WTC11 (cell line): ENCODE results near the gene CLEC2L. TPM values are rescaled to one million over a fixed set of nuclear protein-coding genes. Genes with fewer than 3 reads are reported as not detected.

Experiments
- ATAC-seq: fragments of 200-7000 bp; cut with Tn5 transposase; 2 replicates; pipeline ENCODE4 v1.10.0; 2021; ENCODE audit warnings: mild to moderate bottlenecking, moderate library complexity
- CTCF ChIA-PET: fragments of 300-600 bp; sonication (Branson Sonifier 250); formaldehyde crosslinking; loops from one replicate; lab custom pipeline; 2021; ENCODE audit warnings: antibody characterized with exemption; lab: Charles Lee
- POLR2A ChIA-PET: fragments of 350-600 bp; sonication (Branson Sonifier 250); formaldehyde crosslinking; loops from one replicate; lab custom pipeline; 2021; ENCODE audit warnings: antibody characterized with exemption; lab: Charles Lee
- DNase-seq: peaks from one replicate; pipeline ENCODE4 v3.0.0; 2021; ENCODE audit warnings: low spot score
- H3K27ac Mint-ChIP-seq: 2 replicates; pipeline ENCODE4 v1.8.0; 2021; ENCODE audit warnings: mixed read lengths
- H3K27me3 Mint-ChIP-seq: 2 replicates; pipeline ENCODE4 v1.8.0; 2021; ENCODE audit warnings: low read depth, mild to moderate bottlenecking, moderate library complexity, mixed read lengths
- H3K36me3 Mint-ChIP-seq: 2 replicates; pipeline ENCODE4 v1.8.0; 2021; ENCODE audit warnings: mixed read lengths
- H3K4me1 Mint-ChIP-seq: 2 replicates; pipeline ENCODE4 v1.8.0; 2022; ENCODE audit warnings: mixed read lengths
- H3K4me3 Mint-ChIP-seq: 2 replicates; pipeline ENCODE4 v1.8.0; 2021; ENCODE audit warnings: mild to moderate bottlenecking, moderate library complexity, mixed read lengths
- H3K9me3 Mint-ChIP-seq: 2 replicates; pipeline ENCODE4 v1.8.0; 2021; ENCODE audit warnings: mixed read lengths
- ARID4B ChIP-seq: sonication (generic); formaldehyde crosslinking; IDR thresholded peaks from 2 replicates; pipeline ENCODE4 v1.8.0; 2023; ENCODE audit warnings: missing genetic modification reagents, mild to moderate bottlenecking, borderline replicate concordance
- ERG ChIP-seq: fragments of 250-450 bp; sonication (Bioruptor Pico); IDR thresholded peaks from 2 replicates; pipeline ENCODE4 v1.8.0; 2021; ENCODE audit warnings: mild to moderate bottlenecking
- FOXJ3 ChIP-seq: sonication (generic); formaldehyde crosslinking; IDR thresholded peaks from 2 replicates; pipeline ENCODE4 v1.9.0; 2021; ENCODE audit warnings: missing genetic modification reagents, mild to moderate bottlenecking, borderline replicate concordance
- FOXK1 ChIP-seq: sonication (generic); formaldehyde crosslinking; IDR thresholded peaks from 2 replicates; pipeline ENCODE4 v1.8.0; 2022; ENCODE audit warnings: mild to moderate bottlenecking, moderate library complexity, missing genetic modification reagents
- KAT7 ChIP-seq: sonication (generic); formaldehyde crosslinking; IDR thresholded peaks from 2 replicates; pipeline ENCODE4 v1.8.1; 2023; ENCODE audit warnings: missing genetic modification reagents, mild to moderate bottlenecking, borderline replicate concordance
- PRRX2 ChIP-seq: fragments of 250-450 bp; sonication (Bioruptor Pico); IDR thresholded peaks from 2 replicates; pipeline ENCODE4 v1.8.0; 2021; ENCODE audit warnings: mild to moderate bottlenecking
- SMAD4 ChIP-seq: sonication (generic); formaldehyde crosslinking; IDR thresholded peaks from 2 replicates; pipeline ENCODE4 v1.8.0; 2022; ENCODE audit warnings: mild to moderate bottlenecking, missing genetic modification reagents
- SP1 ChIP-seq: sonication (generic); formaldehyde crosslinking; conservative IDR thresholded peaks from 2 replicates; pipeline ENCODE4 v1.8.1; 2022; ENCODE audit warnings: missing genetic modification reagents
- ZBTB43 ChIP-seq: sonication (generic); formaldehyde crosslinking; IDR thresholded peaks from 2 replicates; pipeline ENCODE4 v1.8.1; 2023; ENCODE audit warnings: mild to moderate bottlenecking, missing genetic modification reagents
- ZNF219 ChIP-seq: sonication (generic); formaldehyde crosslinking; IDR thresholded peaks from 2 replicates; pipeline ENCODE4 v1.8.0; 2023; ENCODE audit warnings: missing genetic modification reagents, mild to moderate bottlenecking, borderline replicate concordance
- ZNF317 ChIP-seq: sonication (generic); formaldehyde crosslinking; IDR thresholded peaks from 2 replicates; pipeline ENCODE4 v1.8.1; 2023; ENCODE audit warnings: low read depth, mild to moderate bottlenecking, moderate library complexity, missing genetic modification reagents, borderline replicate concordance
- ZNF532 ChIP-seq: fragments of 250-450 bp; sonication (Bioruptor Pico); IDR thresholded peaks from 2 replicates; pipeline ENCODE4 v1.9.0; 2021; ENCODE audit warnings: mild to moderate bottlenecking, borderline replicate concordance
- ZNF671 ChIP-seq: fragments of 250-450 bp; sonication (Bioruptor Pico); IDR thresholded peaks from 2 replicates; pipeline ENCODE4 v1.8.0; 2021; ENCODE audit warnings: mild to moderate bottlenecking
- total RNA-seq: library from RNA; stranded (reverse); gene quantifications from 3 replicates; pipeline ENCODE4 v1.2.3, GENCODE V29; 2021
- TF ChIP-seq, protein P1 (sequence below): sonication (generic); formaldehyde crosslinking; conservative IDR thresholded peaks from 2 replicates; pipeline ENCODE4 v1.8.1; 2022; ENCODE audit warnings: mild to moderate bottlenecking, missing genetic modification reagents
- TF ChIP-seq, protein P2 (sequence below): sonication (generic); formaldehyde crosslinking; IDR thresholded peaks from 2 replicates; pipeline ENCODE4 v1.8.1; 2022; ENCODE audit warnings: low read depth, mild to moderate bottlenecking, moderate library complexity, missing genetic modification reagents, borderline replicate concordance
- TF ChIP-seq, protein P3 (sequence below): sonication (generic); formaldehyde crosslinking; IDR thresholded peaks from 2 replicates; pipeline ENCODE4 v1.8.0; 2022; ENCODE audit warnings: mild to moderate bottlenecking, missing genetic modification reagents
- TF ChIP-seq, protein P4 (sequence below): sonication (generic); formaldehyde crosslinking; IDR thresholded peaks from 2 replicates; pipeline ENCODE4 v1.8.1; 2023; ENCODE audit warnings: mild to moderate bottlenecking, missing genetic modification reagents, borderline replicate concordance

Gene CLEC2L
- total RNA-seq, 1 experiment from 2014 or later, result 0.13 TPM

GRCh38 chr7:139496528-139496927 lies 27.0 kb upstream of the CLEC2L start (continued):
- TF ChIP-seq, protein P1, sequence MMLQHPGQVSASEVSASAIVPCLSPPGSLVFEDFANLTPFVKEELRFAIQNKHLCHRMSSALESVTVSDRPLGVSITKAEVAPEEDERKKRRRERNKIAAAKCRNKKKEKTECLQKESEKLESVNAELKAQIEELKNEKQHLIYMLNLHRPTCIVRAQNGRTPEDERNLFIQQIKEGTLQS (CRISPR knock-in tag), result no peak
- TF ChIP-seq SMAD4 (no peak), ZBTB43 (no peak), ZNF219 (CRISPR knock-in tag) (no peak), FOXJ3 (no peak), ERG (CRISPR knock-in tag) (no peak), PRRX2 (no peak), ZNF671 (CRISPR knock-in tag) (no peak)
- TF ChIP-seq, protein P2, sequence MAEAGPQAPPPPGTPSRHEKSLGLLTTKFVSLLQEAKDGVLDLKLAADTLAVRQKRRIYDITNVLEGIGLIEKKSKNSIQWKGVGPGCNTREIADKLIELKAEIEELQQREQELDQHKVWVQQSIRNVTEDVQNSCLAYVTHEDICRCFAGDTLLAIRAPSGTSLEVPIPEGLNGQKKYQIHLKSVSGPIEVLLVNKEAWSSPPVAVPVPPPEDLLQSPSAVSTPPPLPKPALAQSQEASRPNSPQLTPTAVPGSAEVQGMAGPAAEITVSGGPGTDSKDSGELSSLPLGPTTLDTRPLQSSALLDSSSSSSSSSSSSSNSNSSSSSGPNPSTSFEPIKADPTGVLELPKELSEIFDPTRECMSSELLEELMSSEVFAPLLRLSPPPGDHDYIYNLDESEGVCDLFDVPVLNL (CRISPR knock-in tag), result no peak
- TF ChIP-seq, protein P3, sequence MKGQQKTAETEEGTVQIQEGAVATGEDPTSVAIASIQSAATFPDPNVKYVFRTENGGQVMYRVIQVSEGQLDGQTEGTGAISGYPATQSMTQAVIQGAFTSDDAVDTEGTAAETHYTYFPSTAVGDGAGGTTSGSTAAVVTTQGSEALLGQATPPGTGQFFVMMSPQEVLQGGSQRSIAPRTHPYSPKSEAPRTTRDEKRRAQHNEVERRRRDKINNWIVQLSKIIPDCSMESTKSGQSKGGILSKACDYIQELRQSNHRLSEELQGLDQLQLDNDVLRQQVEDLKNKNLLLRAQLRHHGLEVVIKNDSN (CRISPR knock-in tag), result no peak

- DNase-seq (no peak), ATAC-seq (no peak)
- Mint-ChIP-seq H3K27me3 (peaks cover 17% of the 10 kb centered on the region), H3K27ac (no peak overlapping the region), H3K4me3 (no peak overlapping the region), H3K4me1 (peaks cover 10% of the 10 kb centered on the region), H3K36me3 (no peaks in the 10 kb centered on the region), H3K9me3 (no peaks in the 10 kb centered on the region)
- TF ChIP-seq SP1 (CRISPR knock-in tag), result no peak
- no peak for TF ChIP-seq KAT7 (CRISPR knock-in tag)
- TF ChIP-seq ZNF532 (CRISPR knock-in tag), result no peak
- TF ChIP-seq ZNF317 (CRISPR knock-in tag), result no peak
- TF ChIP-seq, protein P4, sequence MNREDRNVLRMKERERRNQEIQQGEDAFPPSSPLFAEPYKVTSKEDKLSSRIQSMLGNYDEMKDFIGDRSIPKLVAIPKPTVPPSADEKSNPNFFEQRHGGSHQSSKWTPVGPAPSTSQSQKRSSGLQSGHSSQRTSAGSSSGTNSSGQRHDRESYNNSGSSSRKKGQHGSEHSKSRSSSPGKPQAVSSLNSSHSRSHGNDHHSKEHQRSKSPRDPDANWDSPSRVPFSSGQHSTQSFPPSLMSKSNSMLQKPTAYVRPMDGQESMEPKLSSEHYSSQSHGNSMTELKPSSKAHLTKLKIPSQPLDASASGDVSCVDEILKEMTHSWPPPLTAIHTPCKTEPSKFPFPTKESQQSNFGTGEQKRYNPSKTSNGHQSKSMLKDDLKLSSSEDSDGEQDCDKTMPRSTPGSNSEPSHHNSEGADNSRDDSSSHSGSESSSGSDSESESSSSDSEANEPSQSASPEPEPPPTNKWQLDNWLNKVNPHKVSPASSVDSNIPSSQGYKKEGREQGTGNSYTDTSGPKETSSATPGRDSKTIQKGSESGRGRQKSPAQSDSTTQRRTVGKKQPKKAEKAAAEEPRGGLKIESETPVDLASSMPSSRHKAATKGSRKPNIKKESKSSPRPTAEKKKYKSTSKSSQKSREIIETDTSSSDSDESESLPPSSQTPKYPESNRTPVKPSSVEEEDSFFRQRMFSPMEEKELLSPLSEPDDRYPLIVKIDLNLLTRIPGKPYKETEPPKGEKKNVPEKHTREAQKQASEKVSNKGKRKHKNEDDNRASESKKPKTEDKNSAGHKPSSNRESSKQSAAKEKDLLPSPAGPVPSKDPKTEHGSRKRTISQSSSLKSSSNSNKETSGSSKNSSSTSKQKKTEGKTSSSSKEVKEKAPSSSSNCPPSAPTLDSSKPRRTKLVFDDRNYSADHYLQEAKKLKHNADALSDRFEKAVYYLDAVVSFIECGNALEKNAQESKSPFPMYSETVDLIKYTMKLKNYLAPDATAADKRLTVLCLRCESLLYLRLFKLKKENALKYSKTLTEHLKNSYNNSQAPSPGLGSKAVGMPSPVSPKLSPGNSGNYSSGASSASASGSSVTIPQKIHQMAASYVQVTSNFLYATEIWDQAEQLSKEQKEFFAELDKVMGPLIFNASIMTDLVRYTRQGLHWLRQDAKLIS (CRISPR knock-in tag), result no peak
- TF ChIP-seq FOXK1 (CRISPR knock-in tag), result no peak
- TF ChIP-seq ARID4B (CRISPR knock-in tag), result no peak
- POLR2A ChIA-PET, result interaction anchor here (1.6 kb wide), 1 partner anchor 17 kb away, joined by 7 read pairs; the partner anchor contains the start of gene KLRG2
- CTCF ChIA-PET, result interaction anchor here (0.6 to 4.5 kb wide), 22 partner anchors 8 to 1653 kb away, joined by 3 to 41 read pairs (median 10); partner anchors contain the start of genes CLEC2L and KLRG2
Observed at GRCh38 chr7:139500770-139501138, 22.7 kb upstream of the CLEC2L start.
